Activated T-cell treated with anti-CD3 and anti-CD28 coated beads, Interleukin-2, amount 50 U/mL, for 1 hour (primary cell): ENCODE results near the gene ADPRM.
A peak's percentile ranks its signal among the peaks of the same experiment; 100 is the strongest.
"Not testable (repeated sequence)": the region's sequence is repeated elsewhere in the genome, so short reads cannot be mapped to it uniquely, and the experiment has no call there.

Experiments used
- DNase-seq: peaks from one replicate; pipeline ENCODE4 v3.0.0-alpha.2; 2020

Gene ADPRM

GRCh38 chr17:10702574-10702973 is 5.2 kb downstream of the ADPRM start:
- no peak for DNase-seq

GRCh38 chr17:10705727-10706126 is 8.3 kb downstream of the ADPRM start:
- no peak for DNase-seq

- DNase-seq: no peak
These were observed 15.9 kb downstream of the ADPRM start for GRCh38 chr17:10713318-10713717.

GRCh38 chr17:10716218-10716617 is 18.8 kb downstream of the ADPRM start:
- no peak for DNase-seq

GRCh38 chr17:10718547-10718946 is 21.2 kb downstream of the ADPRM start:
- DNase-seq: no peak

GRCh38 chr17:10724546-10725195 is 27.3 kb downstream of the ADPRM start:
- no peak for DNase-seq

- DNase-seq: no peak
These were observed 27.9 kb downstream of the ADPRM start for GRCh38 chr17:10725262-10725661.

- no peak for DNase-seq
These were observed 28.8 kb downstream of the ADPRM start for GRCh38 chr17:10726196-10726595.

- no peak for DNase-seq
These were observed 29.8 kb downstream of the ADPRM start for GRCh38 chr17:10727192-10727591.

- DNase-seq: no peak
These were observed 31.0 kb downstream of the ADPRM start for GRCh38 chr17:10728331-10728892.

GRCh38 chr17:10729334-10730193 is 32.2 kb downstream of the ADPRM start, which contains the start of gene TMEM220:
Gene TMEM220 (minus strand): TSS chr17:10730023. CDS start chr17:10729851, 172 bp downstream.
- peak; percentile 58 for DNase-seq

- not testable (repeated sequence) for DNase-seq
These were observed 32.9 kb downstream of the ADPRM start for GRCh38 chr17:10730247-10730646.

- no peak for DNase-seq
These were observed 34.0 kb downstream of the ADPRM start for GRCh38 chr17:10731408-10731879.

- DNase-seq: not testable (repeated sequence)
These were observed 34.7 kb downstream of the ADPRM start for GRCh38 chr17:10732121-10732520.

GRCh38 chr17:10733666-10734065 is 36.3 kb downstream of the ADPRM start:
- no peak for DNase-seq

GRCh38 chr17:10735251-10735650 is 37.9 kb downstream of the ADPRM start:
- no peak for DNase-seq

GRCh38 chr17:10735821-10736220 is 38.4 kb downstream of the ADPRM start:
- no peak for DNase-seq

GRCh38 chr17:10737168-10737622 is 39.8 kb downstream of the ADPRM start:
- DNase-seq: peak; percentile 31

GRCh38 chr17:10737736-10738135 is 40.3 kb downstream of the ADPRM start:
- DNase-seq: no peak

- DNase-seq: no peak
These were observed 41.3 kb downstream of the ADPRM start for GRCh38 chr17:10738521-10739258.

GRCh38 chr17:10739386-10739785 is 42.0 kb downstream of the ADPRM start:
- DNase-seq: no peak

- DNase-seq: no peak
These were observed 44.2 kb downstream of the ADPRM start for GRCh38 chr17:10741416-10742135.
